ENCODE results near the gene OR2H2. TPM values are rescaled to one million over a fixed set of nuclear protein-coding genes. Genes with fewer than 3 reads are reported as not detected.

Gene OR2H2
- total RNA-seq: not detected in 2 replicates

DNA sequence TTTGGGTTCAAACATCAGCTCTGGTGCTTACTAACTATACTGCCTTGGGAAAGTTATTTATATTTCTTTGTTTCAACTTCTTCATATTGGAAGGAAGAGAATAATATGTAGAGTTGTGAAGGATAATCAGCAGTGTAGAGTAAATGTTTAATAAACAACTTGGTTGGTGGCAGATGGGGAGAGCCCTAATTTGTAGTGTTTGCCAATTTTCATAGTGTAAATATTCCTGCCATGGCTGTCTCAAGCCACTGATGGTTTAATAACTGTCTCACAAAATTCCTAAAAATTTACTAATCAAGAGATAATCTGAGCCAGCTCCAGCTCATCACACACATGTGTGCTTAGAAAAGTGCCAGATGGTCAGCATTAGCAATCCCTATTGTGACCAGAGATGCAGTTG is at the start of gene OR2H2:
OR2H2 (plus strand) TSS at position 301 of the 400 bp plus-strand sequence. CDS start 2,824 bp downstream, outside the sequence.
- H3K36me3 ChIP-seq (ENCODE audit: insufficient read depth, low read length): no peaks in the 10 kb centered on the region
- no peak within 1 kb of the TSS for H3K27ac ChIP-seq (ENCODE audit: low read depth, low read length)
- DNase-seq (ENCODE audit: insufficient read length, low spot score, missing footprints): no peak
- H3K27me3 ChIP-seq (ENCODE audit: insufficient read depth, low read length): no peaks in the 10 kb centered on the region
- no peaks in the 10 kb centered on the region for H3K79me2 ChIP-seq (ENCODE audit: insufficient read depth, low read length)
- no peaks in the 10 kb centered on the region for H4K20me1 ChIP-seq (ENCODE audit: insufficient read depth, low read length)
- H3K4me1 ChIP-seq (ENCODE audit: insufficient read depth, low read length): no peaks in the 10 kb centered on the region
- no peak within 1 kb of the TSS for H2AFZ ChIP-seq (ENCODE audit: low read length)
- H3K4me2 ChIP-seq (ENCODE audit: insufficient read depth, low read length): no peak within 1 kb of the TSS
- H3K9me3 ChIP-seq (ENCODE audit: low read depth, low read length): no peaks in the 10 kb centered on the region
- TF ChIP-seq, protein P1, sequence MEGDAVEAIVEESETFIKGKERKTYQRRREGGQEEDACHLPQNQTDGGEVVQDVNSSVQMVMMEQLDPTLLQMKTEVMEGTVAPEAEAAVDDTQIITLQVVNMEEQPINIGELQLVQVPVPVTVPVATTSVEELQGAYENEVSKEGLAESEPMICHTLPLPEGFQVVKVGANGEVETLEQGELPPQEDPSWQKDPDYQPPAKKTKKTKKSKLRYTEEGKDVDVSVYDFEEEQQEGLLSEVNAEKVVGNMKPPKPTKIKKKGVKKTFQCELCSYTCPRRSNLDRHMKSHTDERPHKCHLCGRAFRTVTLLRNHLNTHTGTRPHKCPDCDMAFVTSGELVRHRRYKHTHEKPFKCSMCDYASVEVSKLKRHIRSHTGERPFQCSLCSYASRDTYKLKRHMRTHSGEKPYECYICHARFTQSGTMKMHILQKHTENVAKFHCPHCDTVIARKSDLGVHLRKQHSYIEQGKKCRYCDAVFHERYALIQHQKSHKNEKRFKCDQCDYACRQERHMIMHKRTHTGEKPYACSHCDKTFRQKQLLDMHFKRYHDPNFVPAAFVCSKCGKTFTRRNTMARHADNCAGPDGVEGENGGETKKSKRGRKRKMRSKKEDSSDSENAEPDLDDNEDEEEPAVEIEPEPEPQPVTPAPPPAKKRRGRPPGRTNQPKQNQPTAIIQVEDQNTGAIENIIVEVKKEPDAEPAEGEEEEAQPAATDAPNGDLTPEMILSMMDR (IDR thresholded peaks at IDR 0.05; ENCODE audit: extremely low read depth, low read depth, low read length): no peak
- H3K4me3 ChIP-seq (ENCODE audit: insufficient read depth, low read length): no peak within 1 kb of the TSS

DNA sequence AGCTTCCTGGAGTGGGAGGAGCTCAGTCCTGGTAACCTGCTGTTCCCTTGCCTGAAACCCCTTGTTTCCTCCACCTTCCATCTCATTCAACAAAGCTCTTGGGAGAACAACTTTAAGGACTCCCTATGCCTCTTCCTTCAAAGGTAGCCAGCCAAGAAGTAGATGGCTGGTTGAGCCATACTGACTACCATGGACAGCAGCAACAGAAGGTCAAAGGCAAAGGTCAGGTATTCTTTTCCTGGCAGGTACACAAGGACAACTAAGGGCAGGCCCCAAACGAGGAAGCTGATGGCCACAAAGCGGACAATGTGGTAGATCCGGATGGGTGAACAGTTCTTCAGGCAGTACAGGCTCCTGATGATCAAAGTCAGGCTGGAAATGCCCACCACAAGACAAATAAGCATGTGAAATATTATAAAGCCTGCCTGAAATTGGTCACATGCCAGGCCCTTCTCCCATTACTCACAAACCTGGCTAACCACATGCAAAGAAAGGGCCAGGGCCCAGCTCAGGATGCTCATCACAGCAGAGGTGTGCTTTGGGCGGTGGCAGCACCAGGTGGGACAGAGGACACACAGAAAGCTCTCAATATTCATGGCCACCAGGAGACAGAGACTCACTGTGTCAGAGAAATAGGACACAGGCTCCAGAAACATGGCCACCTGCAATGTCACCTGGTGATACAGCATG is 47.1 kb upstream of the OR2H2 start:
- Histone ChIP-seq H3K27ac (ENCODE audit: low read depth, low read length) (no peak overlapping the region), H2AFZ (ENCODE audit: low read length) (no peak overlapping the region), H3K79me2 (ENCODE audit: insufficient read depth, low read length) (no peaks in the 10 kb centered on the region), H3K36me3 (ENCODE audit: insufficient read depth, low read length) (no peaks in the 10 kb centered on the region), H3K4me1 (ENCODE audit: insufficient read depth, low read length) (no peaks in the 10 kb centered on the region), H4K20me1 (ENCODE audit: insufficient read depth, low read length) (no peaks in the 10 kb centered on the region), H3K4me2 (ENCODE audit: insufficient read depth, low read length) (no peak overlapping the region), H3K27me3 (ENCODE audit: insufficient read depth, low read length) (no peaks in the 10 kb centered on the region), H3K4me3 (ENCODE audit: insufficient read depth, low read length) (no peak overlapping the region), H3K9me3 (ENCODE audit: low read depth, low read length) (no peaks in the 10 kb centered on the region)
- no peak for DNase-seq (ENCODE audit: insufficient read length, low spot score, missing footprints)
- TF ChIP-seq, protein P1 (IDR thresholded peaks at IDR 0.05; ENCODE audit: extremely low read depth, low read depth, low read length): no peak

DNA sequence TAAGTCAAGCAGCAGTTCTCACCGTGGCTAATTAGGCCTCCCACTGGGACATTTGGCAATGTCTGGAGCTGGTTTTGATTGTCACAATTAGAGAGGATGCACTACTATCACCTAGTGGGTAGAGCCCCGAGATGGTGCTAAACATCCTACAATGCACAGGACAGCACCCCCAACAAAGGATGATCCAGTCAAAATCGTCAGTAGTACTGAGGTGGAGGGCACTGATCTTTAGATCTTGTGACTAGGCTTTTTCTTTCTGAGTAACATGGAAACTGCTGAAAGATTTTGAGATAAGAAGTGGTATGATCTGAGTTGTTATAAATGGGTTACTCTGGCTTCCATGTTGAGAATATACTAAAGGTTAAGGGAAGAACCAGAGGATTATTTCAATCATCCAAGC is 37.3 kb upstream of the OR2H2 start:
- Histone ChIP-seq H3K9me3 (ENCODE audit: low read depth, low read length) (no peaks in the 10 kb centered on the region), H3K36me3 (ENCODE audit: insufficient read depth, low read length) (no peaks in the 10 kb centered on the region), H3K27me3 (ENCODE audit: insufficient read depth, low read length) (peaks cover 3% of the 10 kb centered on the region), H3K27ac (ENCODE audit: low read depth, low read length) (no peak overlapping the region), H3K4me3 (ENCODE audit: insufficient read depth, low read length) (no peak overlapping the region), H3K4me1 (ENCODE audit: insufficient read depth, low read length) (no peaks in the 10 kb centered on the region), H4K20me1 (ENCODE audit: insufficient read depth, low read length) (no peaks in the 10 kb centered on the region), H3K79me2 (ENCODE audit: insufficient read depth, low read length) (no peaks in the 10 kb centered on the region), H3K4me2 (ENCODE audit: insufficient read depth, low read length) (no peak overlapping the region), H2AFZ (ENCODE audit: low read length) (no peak overlapping the region)
- TF ChIP-seq, protein P1 (IDR thresholded peaks at IDR 0.05; ENCODE audit: extremely low read depth, low read depth, low read length): no peak
- DNase-seq (ENCODE audit: insufficient read length, low spot score, missing footprints): no peak

DNA sequence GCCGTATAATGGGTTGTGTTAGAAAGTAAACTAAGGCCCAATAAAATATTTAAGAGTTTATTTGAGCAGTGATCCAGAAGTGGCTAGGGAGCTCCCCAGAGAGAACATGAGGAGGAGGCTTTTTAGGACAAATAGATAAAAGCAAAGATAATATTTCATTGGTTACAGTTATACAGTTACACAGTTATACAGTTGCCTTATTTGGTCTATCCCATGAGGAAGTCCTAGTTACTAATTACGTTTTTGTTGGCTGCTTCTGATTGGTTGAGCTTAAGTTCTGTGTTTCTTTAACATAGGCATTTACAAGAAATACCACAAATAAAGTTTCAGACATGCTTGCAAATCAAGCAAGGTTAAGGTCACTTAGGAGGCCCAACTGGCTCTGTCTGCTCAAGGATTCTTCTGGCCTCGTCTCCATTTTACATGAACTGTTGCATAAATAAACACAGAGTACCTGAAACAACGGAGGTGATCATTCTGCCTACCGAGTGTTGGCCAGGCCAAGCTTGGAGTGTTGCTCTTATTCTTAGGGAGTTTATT is 32.3 kb upstream of the OR2H2 start:
- no peaks in the 10 kb centered on the region for H3K9me3 ChIP-seq (ENCODE audit: low read depth, low read length)
- H3K4me1 ChIP-seq (ENCODE audit: insufficient read depth, low read length): peaks cover 3% of the 10 kb centered on the region
- H3K36me3 ChIP-seq (ENCODE audit: insufficient read depth, low read length): no peaks in the 10 kb centered on the region
- no peak overlapping the region for H3K27ac ChIP-seq (ENCODE audit: low read depth, low read length)
- no peaks in the 10 kb centered on the region for H4K20me1 ChIP-seq (ENCODE audit: insufficient read depth, low read length)
- TF ChIP-seq, protein P1 (IDR thresholded peaks at IDR 0.05; ENCODE audit: extremely low read depth, low read depth, low read length): no peak
- no peak overlapping the region for H2AFZ ChIP-seq (ENCODE audit: low read length)
- H3K4me2 ChIP-seq (ENCODE audit: insufficient read depth, low read length): peak overlapping the region; percentile 30
- no peaks in the 10 kb centered on the region for H3K79me2 ChIP-seq (ENCODE audit: insufficient read depth, low read length)
- peaks cover 23% of the 10 kb centered on the region for H3K27me3 ChIP-seq (ENCODE audit: insufficient read depth, low read length)
- DNase-seq (ENCODE audit: insufficient read length, low spot score, missing footprints): peak; percentile 91
- no peak overlapping the region for H3K4me3 ChIP-seq (ENCODE audit: insufficient read depth, low read length)

Measured in osteoblast (primary cell).